ENCODE results near the gene SUPT3H. TPM values are rescaled to one million over a fixed set of nuclear protein-coding genes. Genes with fewer than 3 reads are reported as not detected.

The SUPT3H gene
- total RNA-seq, 3 donors from 2014 or later: 6.9 to 15.1 (median 13.6) TPM

DNA sequence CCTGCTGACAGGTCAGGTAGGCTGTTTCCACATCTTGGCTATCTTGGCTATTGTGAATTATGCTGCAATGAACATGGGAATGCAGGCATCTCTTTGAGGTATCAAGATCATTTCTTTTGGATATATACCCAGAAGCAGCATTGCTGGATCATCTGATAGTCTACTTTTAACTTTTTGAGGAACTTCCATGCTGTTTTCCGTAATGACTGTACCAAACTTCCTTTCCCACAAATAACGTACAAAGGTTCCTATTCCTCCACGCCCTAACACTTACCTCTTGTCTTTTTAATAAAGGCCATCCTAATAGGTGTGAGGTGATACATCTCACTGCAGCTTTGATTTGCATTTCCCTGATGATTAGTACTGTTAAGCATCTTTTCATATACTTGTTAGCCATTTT, 388.3 kb downstream of the SUPT3H start:
- Histone ChIP-seq H3K4me1 (no peaks in the 10 kb centered on the region), H3K36me3 (no peaks in the 10 kb centered on the region), H3K9me3 (no peaks in the 10 kb centered on the region), H3K27ac (no peak overlapping the region), H3K27me3 (no peaks in the 10 kb centered on the region), H3K4me3 (no peak overlapping the region)
- DNase-seq (ENCODE audit: low spot score in 2 of 2): no peak
- intact Hi-C loops (cut with DNase I; ENCODE audit: low total_unique reads): no loop called here
- TF ChIP-seq POLR2AphosphoS5 (IDR thresholded peaks at IDR 0.05): no peak
- TF ChIP-seq, protein P1, sequence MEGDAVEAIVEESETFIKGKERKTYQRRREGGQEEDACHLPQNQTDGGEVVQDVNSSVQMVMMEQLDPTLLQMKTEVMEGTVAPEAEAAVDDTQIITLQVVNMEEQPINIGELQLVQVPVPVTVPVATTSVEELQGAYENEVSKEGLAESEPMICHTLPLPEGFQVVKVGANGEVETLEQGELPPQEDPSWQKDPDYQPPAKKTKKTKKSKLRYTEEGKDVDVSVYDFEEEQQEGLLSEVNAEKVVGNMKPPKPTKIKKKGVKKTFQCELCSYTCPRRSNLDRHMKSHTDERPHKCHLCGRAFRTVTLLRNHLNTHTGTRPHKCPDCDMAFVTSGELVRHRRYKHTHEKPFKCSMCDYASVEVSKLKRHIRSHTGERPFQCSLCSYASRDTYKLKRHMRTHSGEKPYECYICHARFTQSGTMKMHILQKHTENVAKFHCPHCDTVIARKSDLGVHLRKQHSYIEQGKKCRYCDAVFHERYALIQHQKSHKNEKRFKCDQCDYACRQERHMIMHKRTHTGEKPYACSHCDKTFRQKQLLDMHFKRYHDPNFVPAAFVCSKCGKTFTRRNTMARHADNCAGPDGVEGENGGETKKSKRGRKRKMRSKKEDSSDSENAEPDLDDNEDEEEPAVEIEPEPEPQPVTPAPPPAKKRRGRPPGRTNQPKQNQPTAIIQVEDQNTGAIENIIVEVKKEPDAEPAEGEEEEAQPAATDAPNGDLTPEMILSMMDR (IDR thresholded peaks at IDR 0.05): no peak
- TF ChIP-seq POLR2A (IDR thresholded peaks at IDR 0.05): no peak

DNA sequence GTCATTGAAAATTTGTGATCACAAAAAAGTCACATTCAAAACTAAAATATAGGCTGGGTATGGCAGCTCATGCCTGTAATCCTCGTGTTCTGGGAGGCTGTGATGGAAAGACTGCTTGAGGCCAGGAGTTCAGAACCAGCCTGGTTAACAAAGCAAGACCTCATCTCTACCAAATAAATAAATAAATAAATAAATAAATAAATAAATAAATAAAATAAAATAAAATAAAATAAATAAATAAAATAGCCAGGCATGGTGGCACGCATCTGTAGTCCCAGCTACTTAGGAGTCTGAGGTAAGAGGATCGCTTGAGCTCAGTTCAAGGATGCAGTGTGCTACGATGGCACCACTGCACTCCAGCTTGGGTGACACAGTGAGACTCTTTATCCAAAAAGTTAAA, 392.7 kb downstream of the SUPT3H start:
- TF ChIP-seq POLR2A (IDR thresholded peaks at IDR 0.05) (no peak), POLR2AphosphoS5 (IDR thresholded peaks at IDR 0.05) (no peak)
- TF ChIP-seq, protein P1 (IDR thresholded peaks at IDR 0.05): no peak
- Histone ChIP-seq H3K4me3 (no peak overlapping the region), H3K27me3 (no peaks in the 10 kb centered on the region), H3K9me3 (no peaks in the 10 kb centered on the region), H3K36me3 (no peaks in the 10 kb centered on the region), H3K27ac (no peak overlapping the region), H3K4me1 (no peaks in the 10 kb centered on the region)
- DNase-seq (ENCODE audit: low spot score in 2 of 2): no peak
- intact Hi-C loops (cut with DNase I; ENCODE audit: low total_unique reads): no loop called here

DNA sequence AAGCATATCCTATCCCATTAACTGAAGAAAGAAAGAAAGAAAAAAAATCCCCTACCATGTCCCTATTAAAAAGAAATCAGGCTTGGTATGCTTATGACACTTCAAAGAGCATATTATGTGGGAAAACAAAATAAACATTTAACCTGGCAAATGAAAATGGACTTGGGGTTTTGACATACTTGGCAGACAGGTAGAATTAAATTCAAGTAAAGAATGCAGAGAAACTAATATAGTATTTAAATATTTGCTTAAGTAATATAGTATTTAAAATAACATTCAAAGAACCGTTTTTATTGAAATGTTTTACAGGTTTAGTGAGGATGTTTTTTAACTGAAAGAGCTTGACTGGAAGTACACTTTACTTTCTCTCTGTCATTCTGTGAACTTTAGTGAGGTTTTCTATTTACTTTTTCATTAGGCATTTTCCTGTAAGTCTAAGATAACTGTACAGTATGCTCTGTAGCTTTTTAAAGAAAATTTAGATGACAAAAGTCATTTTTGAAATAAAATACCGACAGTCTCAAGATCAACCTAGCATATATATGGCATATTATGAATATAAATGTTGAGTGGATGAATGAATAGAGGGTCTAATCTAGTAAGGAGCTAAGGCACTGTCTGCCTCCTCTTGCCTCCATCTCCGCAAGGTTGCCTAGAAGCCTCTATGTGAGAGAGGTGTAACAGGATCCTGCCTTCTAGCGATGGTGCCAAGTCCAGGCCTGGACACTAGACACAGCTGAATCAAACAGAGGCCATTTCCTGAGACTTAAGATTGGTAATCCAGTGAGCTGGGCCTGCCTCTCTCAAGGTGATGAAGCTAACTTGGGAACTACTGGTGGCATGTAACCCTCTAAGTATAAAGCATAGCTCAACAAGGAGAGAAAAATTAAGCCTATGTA, 394.0 kb downstream of the SUPT3H start:
- Histone ChIP-seq H3K27me3 (no peaks in the 10 kb centered on the region), H3K4me3 (no peak overlapping the region), H3K4me1 (no peaks in the 10 kb centered on the region), H3K36me3 (no peaks in the 10 kb centered on the region), H3K9me3 (no peaks in the 10 kb centered on the region), H3K27ac (no peak overlapping the region)
- DNase-seq (ENCODE audit: low spot score in 2 of 2): no peak
- TF ChIP-seq, protein P1 (IDR thresholded peaks at IDR 0.05): no peak
- TF ChIP-seq POLR2AphosphoS5 (IDR thresholded peaks at IDR 0.05) (no peak), POLR2A (IDR thresholded peaks at IDR 0.05) (no peak)
- intact Hi-C loops (cut with DNase I; ENCODE audit: low total_unique reads): no loop called here

DNA sequence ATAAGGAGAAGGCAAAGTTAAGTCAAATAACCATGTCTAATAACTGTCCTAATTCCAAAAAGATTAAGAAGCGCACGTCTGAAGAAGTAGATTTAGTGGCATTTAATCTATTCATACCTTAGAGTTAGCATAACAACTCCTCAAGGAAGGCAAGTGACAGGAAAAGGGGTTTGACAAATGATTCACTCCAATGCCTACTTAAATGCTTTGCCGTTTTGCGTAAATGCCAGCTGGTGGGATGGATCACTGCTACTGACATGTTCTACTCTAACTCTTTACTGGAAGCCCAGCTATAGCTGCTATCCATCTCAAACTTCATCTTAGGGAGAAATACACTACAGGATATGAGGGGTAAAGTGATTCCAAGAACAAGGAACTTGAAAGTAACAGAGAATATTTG, 396.9 kb downstream of the SUPT3H start:
- no peak overlapping the region for H3K4me3 ChIP-seq
- no peak for TF ChIP-seq POLR2A (IDR thresholded peaks at IDR 0.05)
- TF ChIP-seq, protein P1 (IDR thresholded peaks at IDR 0.05): no peak
- no peak for TF ChIP-seq POLR2AphosphoS5 (IDR thresholded peaks at IDR 0.05)
- no peaks in the 10 kb centered on the region for H3K9me3 ChIP-seq
- H3K27me3 ChIP-seq: no peaks in the 10 kb centered on the region
- H3K36me3 ChIP-seq: no peaks in the 10 kb centered on the region
- no peak overlapping the region for H3K27ac ChIP-seq
- intact Hi-C loops (cut with DNase I; ENCODE audit: low total_unique reads): no loop called here
- H3K4me1 ChIP-seq: no peaks in the 10 kb centered on the region
- no peak for DNase-seq (ENCODE audit: low spot score in 2 of 2)

Measured in breast epithelium (tissue), 4 donors.